ENCODE data around the gene LLPH.
"Not testable (repeated sequence)": the region's sequence is repeated elsewhere in the genome, so short reads cannot be mapped to it uniquely, and the experiment has no call there.

The LLPH gene

GRCh38 chr12:66130267-66131066 is at the start of gene LLPH:
LLPH (minus strand) TSS chr12:66130750; CDS start chr12:66129106, 1,644 bp downstream.
- no peak for DNase-seq

GRCh38 chr12:66176105-66176900 is 45.8 kb upstream of the LLPH start:
- no peak for DNase-seq

GRCh38 chr12:66174391-66175325 is 44.1 kb upstream of the LLPH start:
- DNase-seq: not testable (repeated sequence)

- DNase-seq: no peak
These were observed 40.1 kb upstream of the LLPH start for GRCh38 chr12:66170606-66171005.

- DNase-seq: peak; percentile 94
These were observed 38.9 kb upstream of the LLPH start, which contains the start of gene TMBIM4 for GRCh38 chr12:66169221-66170170. TMBIM4 (minus strand) TSS chr12:66169996; CDS start chr12:66169951, 45 bp downstream.

- DNase-seq: no peak
These were observed 37.9 kb upstream of the LLPH start for GRCh38 chr12:66168410-66168809.

GRCh38 chr12:66166561-66166960 is 36.0 kb upstream of the LLPH start:
- no peak for DNase-seq

GRCh38 chr12:66165141-66165540 is 34.6 kb upstream of the LLPH start:
- DNase-seq: no peak

GRCh38 chr12:66164349-66164821 is 33.8 kb upstream of the LLPH start:
- no peak for DNase-seq

GRCh38 chr12:66163289-66163688 is 32.7 kb upstream of the LLPH start:
- DNase-seq: no peak

GRCh38 chr12:66162701-66163100 is 32.2 kb upstream of the LLPH start:
- no peak for DNase-seq

- no peak for DNase-seq
These were observed 30.2 kb upstream of the LLPH start for GRCh38 chr12:66160704-66161103.

GRCh38 chr12:66159123-66159522 is 28.6 kb upstream of the LLPH start:
- DNase-seq: no peak

GRCh38 chr12:66156654-66157053 is 26.1 kb upstream of the LLPH start:
- no peak for DNase-seq

GRCh38 chr12:66154776-66155175 is 24.2 kb upstream of the LLPH start:
- no peak for DNase-seq

GRCh38 chr12:66152732-66153131 is 22.2 kb upstream of the LLPH start:
- DNase-seq: no peak

- DNase-seq: no peak
These were observed 19.3 kb upstream of the LLPH start for GRCh38 chr12:66149702-66150398.

- peak; percentile 29 for DNase-seq
These were observed 14.5 kb upstream of the LLPH start for GRCh38 chr12:66144791-66145754.

GRCh38 chr12:66143868-66144267 is 13.3 kb upstream of the LLPH start:
- DNase-seq: no peak

GRCh38 chr12:66142826-66143225 is 12.3 kb upstream of the LLPH start:
- DNase-seq: no peak
